ENCODE measurements around the gene ODR4. TPM values are rescaled to one million over a fixed set of nuclear protein-coding genes. Genes with fewer than 3 reads are reported as not detected.
"Not testable (repeated sequence)": the region's sequence is repeated elsewhere in the genome, so short reads cannot be mapped to it uniquely, and the experiment has no call there.

Gene ODR4
- total and polyA plus RNA-seq, 2 donors (not counting 3 experiments of a cell fraction or from before 2014, with no cell fraction given): 6.0 to 18.6 TPM

GRCh38 chr1:186392711-186393110 lies 17.1 kb downstream of the ODR4 start:
- H3K27ac ChIP-seq (ENCODE audit: insufficient read depth, low read depth, low read length); dilution Hi-C loops (cut with MboI; ENCODE audit: extremely low pct_ligation_motif_present, low sequenced_read_pairs); H4K20me1 ChIP-seq (replicated peaks; ENCODE audit: control insufficient read depth, extremely low read depth, insufficient read depth, low read length); H3K9me1 ChIP-seq (replicated peaks; ENCODE audit: control insufficient read depth, extremely low read depth, insufficient read depth, low read length); H3K4me3 ChIP-seq (replicated peaks in 1 of 3; ENCODE audit: insufficient read depth in 1 of 3, low read depth in 1 of 3, low read length in 3 of 3); H3K4me2 ChIP-seq (ENCODE audit: insufficient read depth, low read length); H2AFZ ChIP-seq (ENCODE audit: low read depth, low read length); H3K79me2 ChIP-seq (ENCODE audit: control insufficient read depth, insufficient read depth, low read length); DNase-seq (ENCODE audit: low read depth, low spot score); H3K9me3 ChIP-seq (replicated peaks; ENCODE audit: control insufficient read depth, insufficient read depth, low read length); H3K27me3 ChIP-seq (ENCODE audit: control insufficient read depth in 2 of 2, insufficient read depth in 2 of 2, low read length in 2 of 2); FAIRE-seq; BruUV-seq (replicated peaks); intact Hi-C loops (cut with micrococcal nuclease); H3K4me1 ChIP-seq (ENCODE audit: control insufficient read depth, extremely low read depth, insufficient read depth, low read length); H3K9ac ChIP-seq (replicated peaks; ENCODE audit: extremely low read depth, insufficient read depth, low read length); POLR2A ChIA-PET: not testable (repeated sequence)
- CTCF ChIA-PET: interaction anchor here (1.8 kb wide), 1 partner anchor 18 kb away, joined by 8 read pairs; the partner anchor contains the start of gene TPR
- H3K36me3 ChIP-seq (ENCODE audit: control insufficient read depth in 2 of 2, extremely low read depth in 1 of 2, insufficient read depth in 2 of 2, low read length in 2 of 2): peaks cover 7 to 25% of the 10 kb centered on the region in 2 experiments

GRCh38 chr1:186401446-186401845 lies 25.8 kb downstream of the ODR4 start:
- dilution Hi-C loops (cut with MboI; ENCODE audit: extremely low pct_ligation_motif_present, low sequenced_read_pairs): not testable (repeated sequence)
- intact Hi-C loops (cut with micrococcal nuclease): loop anchor here (10.0 kb wide), 1 partner anchor 423 kb away; the partner anchor contains the start of gene PLA2G4A

More at GRCh38 chr1:186401446-186401845, 25.8 kb downstream of the ODR4 start:
- BruUV-seq (replicated peaks); H3K27ac ChIP-seq (ENCODE audit: insufficient read depth, low read depth, low read length); H3K4me1 ChIP-seq (ENCODE audit: control insufficient read depth, extremely low read depth, insufficient read depth, low read length); H3K4me2 ChIP-seq (ENCODE audit: insufficient read depth, low read length); H4K20me1 ChIP-seq (replicated peaks; ENCODE audit: control insufficient read depth, extremely low read depth, insufficient read depth, low read length); H3K9me3 ChIP-seq (replicated peaks; ENCODE audit: control insufficient read depth, insufficient read depth, low read length); H3K79me2 ChIP-seq (ENCODE audit: control insufficient read depth, insufficient read depth, low read length); FAIRE-seq; H3K4me3 ChIP-seq (replicated peaks in 1 of 3; ENCODE audit: insufficient read depth in 1 of 3, low read depth in 1 of 3, low read length in 3 of 3); H3K9ac ChIP-seq (replicated peaks; ENCODE audit: extremely low read depth, insufficient read depth, low read length); H3K9me1 ChIP-seq (replicated peaks; ENCODE audit: control insufficient read depth, extremely low read depth, insufficient read depth, low read length); POLR2A ChIA-PET; H2AFZ ChIP-seq (ENCODE audit: low read depth, low read length); H3K27me3 ChIP-seq (ENCODE audit: control insufficient read depth in 2 of 2, insufficient read depth in 2 of 2, low read length in 2 of 2); CTCF ChIA-PET; DNase-seq (ENCODE audit: low read depth, low spot score): not testable (repeated sequence)
- peaks cover 2 to 12% of the 10 kb centered on the region in 2 experiments for H3K36me3 ChIP-seq (ENCODE audit: control insufficient read depth in 2 of 2, extremely low read depth in 1 of 2, insufficient read depth in 2 of 2, low read length in 2 of 2)

Data from endothelial cell of umbilical vein (primary cell).